Measurements from ENCODE around the gene SIGMAR1.

DNA sequence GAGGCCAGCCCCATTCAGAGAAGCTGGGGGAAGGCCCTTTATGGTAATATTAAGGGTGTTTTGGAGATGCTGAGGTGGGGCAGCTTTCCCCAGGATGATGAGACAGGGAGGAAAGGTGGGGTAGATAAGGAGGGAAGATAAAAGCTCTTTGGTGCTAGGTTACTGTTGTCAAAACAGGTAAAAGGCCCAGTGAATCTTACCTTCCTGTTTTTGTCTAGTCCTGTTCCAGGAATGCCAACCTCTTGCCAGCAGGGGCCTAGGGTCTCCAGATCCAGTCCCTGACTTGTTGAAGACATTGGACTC, 25.7 kb upstream of the SIGMAR1 start:
- TF ChIP-seq CTCF (IDR thresholded peaks at IDR 0.05) (no peak), POLR2A (IDR thresholded peaks at IDR 0.05) (no peak)
